GM19467 (cell line): ENCODE results near the gene KIAA0753.
"Not testable (repeated sequence)": the region's sequence is repeated elsewhere in the genome, so short reads cannot be mapped to it uniquely, and the experiment has no call there.

Experiments
- ATAC-seq: cut with Tn5 transposase; IDR thresholded peaks from one replicate; pipeline ENCODE4 v1.9.1; 2021; ENCODE audit warnings: mild to moderate bottlenecking, moderate library complexity; ENCODE audit not compliant: unreplicated experiment

Gene KIAA0753

GRCh38 chr17:6668727-6669425 is 28.4 kb upstream of the KIAA0753 start:
- no peak for ATAC-seq

- no peak for ATAC-seq
Measured at GRCh38 chr17:6668219-6668618, 27.7 kb upstream of the KIAA0753 start.

GRCh38 chr17:6667516-6667915 is 27.0 kb upstream of the KIAA0753 start:
- no peak for ATAC-seq

- ATAC-seq, result no peak
Measured at GRCh38 chr17:6666557-6666956, 26.0 kb upstream of the KIAA0753 start.

GRCh38 chr17:6666077-6666521 is 25.6 kb upstream of the KIAA0753 start:
- no peak for ATAC-seq

GRCh38 chr17:6663200-6663599 is 22.7 kb upstream of the KIAA0753 start:
- ATAC-seq, result not testable (repeated sequence)

GRCh38 chr17:6661464-6661848 is 20.9 kb upstream of the KIAA0753 start:
- ATAC-seq, result no peak

GRCh38 chr17:6660805-6661463 is 20.4 kb upstream of the KIAA0753 start:
- ATAC-seq, result peak; percentile 55

- ATAC-seq, result no peak
Measured at GRCh38 chr17:6660101-6660500, 19.6 kb upstream of the KIAA0753 start.

- ATAC-seq, result not testable (repeated sequence)
Measured at GRCh38 chr17:6658411-6658810, 17.9 kb upstream of the KIAA0753 start.

- ATAC-seq, result no peak
Measured at GRCh38 chr17:6657633-6658287, 17.2 kb upstream of the KIAA0753 start.

GRCh38 chr17:6656797-6657632 is 16.5 kb upstream of the KIAA0753 start:
- not testable (repeated sequence) for ATAC-seq

- not testable (repeated sequence) for ATAC-seq
Measured at GRCh38 chr17:6655732-6656361, 15.3 kb upstream of the KIAA0753 start.

- ATAC-seq, result no peak
Measured at GRCh38 chr17:6654841-6655731, 14.6 kb upstream of the KIAA0753 start.

- ATAC-seq, result peak; percentile 17
Measured at GRCh38 chr17:6651919-6652452, 11.5 kb upstream of the KIAA0753 start.

- ATAC-seq, result peak; percentile 83
Measured at GRCh38 chr17:6651354-6651918, 10.9 kb upstream of the KIAA0753 start, which contains the start of the genes C17orf100 and MED31. Gene C17orf100, plus strand, starts transcription at chr17:6651762. Its CDS starts 152 bp downstream, at chr17:6651914. Gene MED31, minus strand, starts transcription at chr17:6651605. Its CDS starts 77 bp downstream, at chr17:6651528.

GRCh38 chr17:6648181-6648580 is 7.7 kb upstream of the KIAA0753 start:
- ATAC-seq, result no peak

- no peak for ATAC-seq
Measured at GRCh38 chr17:6643451-6644125, 3.1 kb upstream of the KIAA0753 start.
